ENCODE data around the gene GMEB2. TPM values are rescaled to one million over a fixed set of nuclear protein-coding genes. Genes with fewer than 3 reads are reported as not detected.

The GMEB2 gene
- total RNA-seq, 1 experiment from 2014 or later = 14.3 TPM

DNA sequence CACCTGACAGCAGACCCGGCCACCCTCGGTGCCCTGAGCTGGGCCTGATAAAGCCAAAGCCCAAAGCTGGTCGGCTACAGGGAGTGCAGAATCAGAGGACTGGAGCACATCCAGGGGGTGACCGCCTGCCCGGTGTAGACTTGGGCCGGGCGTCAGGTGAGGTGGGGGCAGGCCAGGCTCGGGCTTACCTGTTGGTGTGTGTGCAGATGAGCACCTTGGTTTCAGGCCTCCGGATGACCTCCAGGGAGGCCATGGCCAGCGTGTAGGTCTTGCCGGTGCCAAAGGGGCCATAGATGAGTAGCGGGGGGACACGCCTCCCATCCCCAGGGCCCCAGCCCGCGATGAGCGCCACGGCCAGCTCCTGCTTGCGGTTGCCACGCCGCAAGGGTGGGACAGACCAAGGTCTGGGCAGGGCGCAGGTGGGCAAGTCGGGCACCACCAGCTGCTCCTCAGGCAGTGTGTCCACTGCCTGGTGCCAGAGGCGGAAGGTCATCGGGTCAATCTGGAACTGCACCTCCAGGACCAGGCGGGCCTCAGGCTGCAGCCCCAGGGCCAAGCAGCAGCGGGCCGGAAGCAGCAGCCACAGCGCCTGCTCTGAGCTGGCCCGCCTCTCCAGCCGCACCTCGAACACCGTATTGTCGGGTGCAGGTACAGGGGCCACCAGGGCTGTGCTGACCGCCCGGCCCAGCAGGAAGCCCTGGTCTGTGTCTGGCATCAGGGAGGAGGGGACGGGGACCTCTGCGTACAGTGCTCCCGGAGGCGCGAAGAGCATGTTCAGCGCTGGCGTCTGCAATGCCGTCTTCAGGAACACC, 58.5 kb downstream of the GMEB2 start:
- Histone ChIP-seq H3K23me2 (ENCODE audit: insufficient read length, low read depth, low read length, poor library complexity, severe bottlenecking) (no peaks in the 10 kb centered on the region), H4K5ac (ENCODE audit: insufficient read length, low read depth, low read length) (no peak overlapping the region), H3K4me1 (ENCODE audit: insufficient read depth, low read length) (no peaks in the 10 kb centered on the region), H4K91ac (ENCODE audit: insufficient read length, low read depth, low read length) (no peak overlapping the region), H3K18ac (ENCODE audit: insufficient read length, low read depth, low read length) (no peak overlapping the region), H3K14ac (ENCODE audit: insufficient read depth, low read length) (no peak overlapping the region), H2BK15ac (ENCODE audit: low read depth, low read length) (no peak overlapping the region), H4K8ac (replicated peaks; ENCODE audit: insufficient read length, low read depth, low read length) (no peak overlapping the region), H3K56ac (ENCODE audit: insufficient read length, low read depth, low read length) (no peak overlapping the region), H4K20me1 (ENCODE audit: control insufficient read depth, insufficient read depth, insufficient read length) (no peaks in the 10 kb centered on the region), H2BK120ac (ENCODE audit: low read depth, low read length, poor library complexity, severe bottlenecking) (no peak overlapping the region), H2BK12ac (ENCODE audit: insufficient read length, low read depth, low read length) (no peak overlapping the region), H3K79me2 (ENCODE audit: insufficient read depth, low read length) (no peaks in the 10 kb centered on the region), H3K23ac (ENCODE audit: insufficient read length, low read depth, low read length) (no peak overlapping the region), H3K27ac (ENCODE audit: insufficient read length, low read depth, low read length) (no peak overlapping the region), H3K9ac (ENCODE audit: extremely low read depth, insufficient read length, low read length) (no peak overlapping the region), H2AK5ac (ENCODE audit: insufficient read length, low read length) (no peak overlapping the region), H3K4me2 (ENCODE audit: insufficient read depth, insufficient read length, low read length) (no peak overlapping the region), H3K9me3 (ENCODE audit: control insufficient read depth, low read depth, low read length) (no peaks in the 10 kb centered on the region), H3K79me1 (ENCODE audit: insufficient read depth, low read depth, low read length, poor library complexity, severe bottlenecking) (no peaks in the 10 kb centered on the region), H2BK20ac (ENCODE audit: low read depth, low read length, poor library complexity, severe bottlenecking) (no peak overlapping the region), H3K27me3 (ENCODE audit: insufficient read depth, low read length) (no peaks in the 10 kb centered on the region), H2AFZ (ENCODE audit: low read length) (no peak overlapping the region), H2BK5ac (ENCODE audit: insufficient read length, low read length) (no peak overlapping the region), H3T11ph (ENCODE audit: low read length) (no peak overlapping the region), H3K4ac (ENCODE audit: low read depth, low read length) (no peak overlapping the region)
- TF ChIP-seq, protein P1, sequence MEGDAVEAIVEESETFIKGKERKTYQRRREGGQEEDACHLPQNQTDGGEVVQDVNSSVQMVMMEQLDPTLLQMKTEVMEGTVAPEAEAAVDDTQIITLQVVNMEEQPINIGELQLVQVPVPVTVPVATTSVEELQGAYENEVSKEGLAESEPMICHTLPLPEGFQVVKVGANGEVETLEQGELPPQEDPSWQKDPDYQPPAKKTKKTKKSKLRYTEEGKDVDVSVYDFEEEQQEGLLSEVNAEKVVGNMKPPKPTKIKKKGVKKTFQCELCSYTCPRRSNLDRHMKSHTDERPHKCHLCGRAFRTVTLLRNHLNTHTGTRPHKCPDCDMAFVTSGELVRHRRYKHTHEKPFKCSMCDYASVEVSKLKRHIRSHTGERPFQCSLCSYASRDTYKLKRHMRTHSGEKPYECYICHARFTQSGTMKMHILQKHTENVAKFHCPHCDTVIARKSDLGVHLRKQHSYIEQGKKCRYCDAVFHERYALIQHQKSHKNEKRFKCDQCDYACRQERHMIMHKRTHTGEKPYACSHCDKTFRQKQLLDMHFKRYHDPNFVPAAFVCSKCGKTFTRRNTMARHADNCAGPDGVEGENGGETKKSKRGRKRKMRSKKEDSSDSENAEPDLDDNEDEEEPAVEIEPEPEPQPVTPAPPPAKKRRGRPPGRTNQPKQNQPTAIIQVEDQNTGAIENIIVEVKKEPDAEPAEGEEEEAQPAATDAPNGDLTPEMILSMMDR (conservative IDR thresholded peaks at IDR 0.05) = no peak
- H3K4me3 Mint-ChIP-seq = no peak overlapping the region
- no CpG with 5 or more reads among the region's 43 CpGs for WGBS (ENCODE audit: extremely low coverage, insufficient read length, low lambda C conversion rate)
- no peaks in the 10 kb centered on the region for H3K36me3 Mint-ChIP-seq (ENCODE audit: insufficient read depth in 1 of 3, low read depth in 3 of 3)
- H3K27ac Mint-ChIP-seq = no peak overlapping the region
- no peaks in the 10 kb centered on the region for H3K27me3 Mint-ChIP-seq (ENCODE audit: low read depth)
- H3K4me1 Mint-ChIP-seq = no peaks in the 10 kb centered on the region
- no peaks in the 10 kb centered on the region for H3K9me3 Mint-ChIP-seq
- no peak for DNase-seq
